GM23248 (cell line): ENCODE data around the gene YEATS2. TPM values are rescaled to one million over a fixed set of nuclear protein-coding genes. Genes with fewer than 3 reads are reported as not detected.
"Not testable (repeated sequence)": the region's sequence is repeated elsewhere in the genome, so short reads cannot be mapped to it uniquely, and the experiment has no call there.

ENCODE experiments used
- DNase-seq: peaks from one replicate; pipeline ENCODE4 v3.0.0-alpha.2; 2015
- H2AFZ ChIP-seq: fragments of 200-600 bp; sonication (generic); 2 replicates; pipeline ENCODE4 v1.6.1; 2016; ENCODE audit warnings: antibody characterized with exemption
- H3F3A ChIP-seq: fragments of 200-600 bp; sonication (generic); 2 replicates; pipeline ENCODE4 v1.6.1; 2016; ENCODE audit warnings: mild to moderate bottlenecking, antibody characterized with exemption, mixed run types; ENCODE audit not compliant: insufficient read depth
- H3K27ac ChIP-seq: fragments of 200-600 bp; sonication (generic); 2 replicates; pipeline ENCODE4 v1.5.1; 2016; ENCODE audit warnings: mild to moderate bottlenecking
- H3K27me3 ChIP-seq: fragments of 200-600 bp; sonication (generic); replicated peaks from 2 replicates; pipeline ENCODE4 v1.6.1; 2016; ENCODE audit warnings: mild to moderate bottlenecking; ENCODE audit not compliant: insufficient read depth
- H3K36me3 ChIP-seq: fragments of 200-600 bp; sonication (generic); 2 replicates; pipeline ENCODE4 v1.6.1; 2016; ENCODE audit warnings: low read depth, mild to moderate bottlenecking
- H3K4me1 ChIP-seq: fragments of 200-600 bp; sonication (generic); 2 replicates; pipeline ENCODE4 v1.6.1; 2016; ENCODE audit warnings: mild to moderate bottlenecking; ENCODE audit not compliant: insufficient read depth
- H3K4me2 ChIP-seq: fragments of 200-600 bp; sonication (generic); one replicate; pipeline ENCODE4 v1.6.1; 2016; ENCODE audit warnings: mild to moderate bottlenecking; ENCODE audit not compliant: unreplicated experiment
- H3K4me3 ChIP-seq: fragments of 200-600 bp; sonication (generic); 2 replicates; pipeline ENCODE4 v1.5.1; 2016; ENCODE audit warnings: mild to moderate bottlenecking
- H3K79me2 ChIP-seq: fragments of 200-600 bp; sonication (generic); 2 replicates; pipeline ENCODE4 v1.6.1; 2016; ENCODE audit warnings: mild to moderate bottlenecking; ENCODE audit not compliant: insufficient read depth
- H3K9ac ChIP-seq: fragments of 200-600 bp; sonication (generic); 2 replicates; pipeline ENCODE4 v1.6.1; 2016; ENCODE audit warnings: mild to moderate bottlenecking
- H3K9me2 ChIP-seq: fragments of 200-600 bp; sonication (generic); 2 replicates; pipeline ENCODE4 v1.6.1; 2016; ENCODE audit warnings: mixed run types, mild to moderate bottlenecking, moderate library complexity; ENCODE audit not compliant: insufficient read depth
- H3K9me3 ChIP-seq: fragments of 200-600 bp; sonication (generic); one replicate; pipeline ENCODE4 v1.6.1; 2017; ENCODE audit warnings: low read depth
- H4K20me1 ChIP-seq: fragments of 200-600 bp; sonication (generic); 2 replicates; pipeline ENCODE4 v1.6.0; 2016; ENCODE audit not compliant: insufficient read depth
- EZH2 ChIP-seq: fragments of 200-600 bp; sonication (generic); IDR thresholded peaks from 2 replicates; pipeline ENCODE4 v1.6.1; 2018; ENCODE audit warnings: antibody characterized with exemption, mild to moderate bottlenecking; ENCODE audit not compliant: insufficient read depth, poor library complexity, severe bottlenecking
- EZH2phosphoT487 ChIP-seq: fragments of 200-600 bp; sonication (generic); IDR thresholded peaks from 2 replicates; pipeline ENCODE4 v1.6.1; 2018; ENCODE audit warnings: antibody characterized with exemption, moderate library complexity, mild to moderate bottlenecking, low read depth; ENCODE audit not compliant: insufficient read depth
- WGBS, 2 experiments: methylation state at CpG; one replicate each; pipeline ENCODE4 v1.1.6; 2015 to 2017; ENCODE audit warnings: low lambda C conversion rate in 2 of 2, low coverage in 1 of 2; ENCODE audit errors: missing lambda C conversion rate in 2 of 2; 5-methylcytosine and 5-hydroxymethylcytosine counted together
- in situ Hi-C: fragments of 300-500 bp; cut with MboI; formaldehyde crosslinking; loops from 2 replicates; pipeline ENCODE4 v1.15.0; 2020
- polyA plus RNA-seq: library from polyadenylated mRNA; unstranded; fragments of >200 nt; fragmentation: Nextera tagmentation; extraction: Ambion mirVana; gene quantifications from 2 replicates; pipeline ENCODE4 v1.2.1, GENCODE V29; 2016
- total RNA-seq: library from RNA; depleted of rRNA; stranded (reverse); fragments of >200 nt; shearing (Covaris generic); gene quantifications from 2 replicates; pipeline ENCODE4 v1.2.3, GENCODE V29; 2014

The YEATS2 gene
- total and polyA plus RNA-seq, 2 experiments from 2014 or later = 14.0 to 34.7 TPM

- no peaks in the 10 kb centered on the region for H3K9me2 ChIP-seq
- H2AFZ ChIP-seq = no peak overlapping the region
- H4K20me1 ChIP-seq = no peaks in the 10 kb centered on the region
- in situ Hi-C loops = no loop called here
- H3K27ac ChIP-seq = peak overlapping the region; percentile 72
- H3K9me3 ChIP-seq = no peaks in the 10 kb centered on the region
- peak overlapping the region; percentile 18; the same call in 1 of the 2 replicates for H3K9ac ChIP-seq
- TF ChIP-seq EZH2 (no peak), EZH2phosphoT487 (no peak)
- H3K27me3 ChIP-seq = no peaks in the 10 kb centered on the region
- peaks cover 44% of the 10 kb centered on the region for H3K36me3 ChIP-seq
- no peak overlapping the region for H3K4me3 ChIP-seq
- DNase-seq = peak; percentile 2
- peaks cover 29% of the 10 kb centered on the region for H3F3A ChIP-seq
- peaks cover 50% of the 10 kb centered on the region for H3K79me2 ChIP-seq
- H3K4me2 ChIP-seq = peak overlapping the region; percentile 41
- H3K4me1 ChIP-seq = peaks cover 22% of the 10 kb centered on the region
- WGBS, 2 experiments = 91 to 94% methylated on average over 5 of the region's 5 CpGs
Measured at GRCh38 chr3:183734750-183735494, 37.3 kb downstream of the YEATS2 start.

DNA sequence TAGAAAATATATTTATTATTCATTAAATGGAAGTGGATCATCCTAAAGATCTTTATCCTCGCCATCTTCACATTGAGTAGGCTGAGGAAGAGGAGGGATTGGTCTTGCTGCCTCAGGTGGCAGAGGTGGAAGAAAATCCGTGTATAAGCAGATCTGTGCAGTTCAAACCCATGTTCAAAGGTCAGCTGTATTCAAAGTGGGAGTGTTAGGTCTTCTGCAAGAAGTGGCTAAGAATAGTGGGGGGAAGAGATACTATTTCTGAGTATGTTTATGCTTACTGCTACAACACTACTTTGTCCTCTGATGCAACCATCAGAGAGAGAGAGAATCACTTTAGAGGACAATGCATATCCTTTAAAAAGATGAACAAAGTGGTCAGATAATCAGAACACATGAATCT lies 39.5 kb downstream of the YEATS2 start:
- WGBS, 2 experiments = 97 to 99% methylated on average over 2 of the region's 2 CpGs
- peaks cover 29% of the 10 kb centered on the region for H3F3A ChIP-seq
- DNase-seq = no peak
- H3K27ac ChIP-seq = no peak overlapping the region
- peaks cover 50% of the 10 kb centered on the region for H3K79me2 ChIP-seq
- H3K4me2 ChIP-seq = no peak overlapping the region
- no peaks in the 10 kb centered on the region for H3K9me3 ChIP-seq
- no peaks in the 10 kb centered on the region for H3K27me3 ChIP-seq
- H3K9me2 ChIP-seq = no peaks in the 10 kb centered on the region
- H2AFZ ChIP-seq = no peak overlapping the region
- no peaks in the 10 kb centered on the region for H4K20me1 ChIP-seq
- no peak overlapping the region for H3K4me3 ChIP-seq
- TF ChIP-seq EZH2phosphoT487 (no peak), EZH2 (no peak)
- no peak overlapping the region for H3K9ac ChIP-seq
- in situ Hi-C loops = no loop called here
- H3K36me3 ChIP-seq = peaks cover 40% of the 10 kb centered on the region
- peaks cover 22% of the 10 kb centered on the region for H3K4me1 ChIP-seq

DNA sequence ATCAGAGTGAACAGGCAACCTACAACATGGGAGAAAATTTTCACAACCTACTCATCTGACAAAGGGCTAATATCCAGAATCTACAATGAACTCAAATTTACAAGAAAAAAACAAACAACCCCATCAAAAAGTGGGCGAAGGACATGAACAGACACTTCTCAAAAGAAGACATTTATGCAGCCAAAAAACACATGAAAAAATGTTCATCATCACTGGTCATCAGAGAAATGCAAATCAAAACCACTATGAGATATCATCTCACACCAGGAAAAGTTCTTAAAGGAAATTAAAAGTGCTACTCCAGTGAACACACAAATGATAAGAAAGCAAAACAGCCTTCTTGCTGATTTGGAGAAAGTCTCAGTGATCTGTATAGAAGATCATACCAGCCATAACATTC lies 42.6 kb downstream of the YEATS2 start:
- Histone ChIP-seq H3F3A (peaks cover 19% of the 10 kb centered on the region), H3K36me3 (peaks cover 31% of the 10 kb centered on the region; the same call in 1 of the 2 replicates), H3K4me1 (peaks cover 15% of the 10 kb centered on the region), H3K79me2 (peaks cover 24% of the 10 kb centered on the region)
- H3K9me2 ChIP-seq, H3K4me2 ChIP-seq, H3K9me3 ChIP-seq, H3K4me3 ChIP-seq, DNase-seq, H3K9ac ChIP-seq, H3K27me3 ChIP-seq, H4K20me1 ChIP-seq, in situ Hi-C loops, H2AFZ ChIP-seq, H3K27ac ChIP-seq: not testable (repeated sequence)
- WGBS, 2 experiments = 88 to 100% methylated on average over 1 of the region's 1 CpG

GRCh38 chr3:183743231-183743630 lies 45.6 kb downstream of the YEATS2 start:
- peaks cover 24% of the 10 kb centered on the region for H3K36me3 ChIP-seq
- H4K20me1 ChIP-seq = no peaks in the 10 kb centered on the region
- H3K4me2 ChIP-seq = no peak overlapping the region
- no peaks in the 10 kb centered on the region for H3K4me1 ChIP-seq
- WGBS, 2 experiments = 97 to 99% methylated on average over 7 of the region's 7 CpGs
- in situ Hi-C loops = no loop called here
- H3K9ac ChIP-seq = no peak overlapping the region
- H3K27me3 ChIP-seq = no peaks in the 10 kb centered on the region
- TF ChIP-seq EZH2phosphoT487 (no peak), EZH2 (no peak)
- H3K79me2 ChIP-seq = peaks cover 16% of the 10 kb centered on the region
- H3K9me3 ChIP-seq = no peaks in the 10 kb centered on the region
- no peak overlapping the region for H3K27ac ChIP-seq
- H2AFZ ChIP-seq = no peak overlapping the region
- H3K4me3 ChIP-seq = no peak overlapping the region
- H3F3A ChIP-seq = peaks cover 3% of the 10 kb centered on the region; the same call in 1 of the 2 replicates
- DNase-seq = no peak
- H3K9me2 ChIP-seq = no peaks in the 10 kb centered on the region
